ENCODE measurements around the gene DMRTC2. TPM values are rescaled to one million over a fixed set of nuclear protein-coding genes. Genes with fewer than 3 reads are reported as not detected.
A peak's percentile ranks its signal among the peaks of the same experiment; 100 is the strongest.

DMRTC2 gene
- total RNA-seq, 2 experiments from 2014 or later = not detected

DNA sequence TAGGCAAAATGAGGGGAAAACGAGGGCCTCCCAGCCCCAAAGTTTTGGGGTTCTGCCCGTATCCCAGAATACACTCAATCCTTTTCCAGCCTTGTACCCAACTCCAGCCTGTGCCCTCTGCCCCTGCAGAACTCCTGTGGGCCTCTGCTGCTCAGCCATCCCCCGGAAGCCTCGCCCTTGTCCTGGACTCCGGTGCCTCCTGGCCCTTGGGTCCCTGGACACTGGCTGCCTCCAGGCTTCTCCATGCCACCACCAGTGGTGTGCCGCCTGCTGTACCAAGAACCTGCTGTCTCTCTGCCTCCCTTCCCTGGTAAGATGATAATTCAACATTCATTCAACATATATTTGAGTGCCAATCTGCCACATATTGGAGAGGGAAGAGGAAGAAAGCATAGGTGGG is 3.8 kb downstream of the DMRTC2 start:
- no peaks in the 10 kb centered on the region for H3K9me3 Mint-ChIP-seq
- H3K36me3 Mint-ChIP-seq = no peaks in the 10 kb centered on the region
- intact Hi-C loops (cut with micrococcal nuclease) = no loop called here
- no peak overlapping the region for H3K4me3 Mint-ChIP-seq
- H3K27me3 Mint-ChIP-seq = peaks cover 5% of the 10 kb centered on the region
- DNase-seq = no peak
- no peaks in the 10 kb centered on the region for H3K4me1 Mint-ChIP-seq (ENCODE audit: low read depth)
- CTCF ChIA-PET = interaction anchor here (2.9 kb wide), 1 partner anchor 10 kb away, joined by 18 read pairs; the partner anchor contains the start of gene RPS19
- POLR2A ChIA-PET = no interaction called here
- no peak overlapping the region for H3K27ac Mint-ChIP-seq

DNA sequence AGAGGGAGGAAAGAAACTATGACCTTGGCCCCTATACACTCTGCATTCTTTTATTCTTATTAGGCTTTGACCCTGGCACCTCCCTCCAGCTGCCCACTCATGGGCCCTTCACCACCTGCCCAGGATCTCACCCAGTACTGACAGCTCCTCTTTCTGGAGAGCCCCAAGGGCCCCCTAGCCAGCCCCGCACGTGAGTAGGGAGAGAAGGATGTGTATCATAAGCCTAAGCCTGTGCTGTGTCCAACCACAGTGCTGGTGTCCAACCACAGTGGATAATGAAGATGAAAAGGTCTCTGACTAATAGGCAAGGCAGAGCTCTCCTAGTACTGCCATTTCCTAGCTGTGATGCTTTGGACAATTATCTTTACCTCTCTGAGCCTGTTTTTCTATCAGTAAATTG is 4.2 kb downstream of the DMRTC2 start:
- DNase-seq = no peak
- peaks cover 5% of the 10 kb centered on the region for H3K27me3 Mint-ChIP-seq
- no peak overlapping the region for H3K27ac Mint-ChIP-seq
- H3K4me3 Mint-ChIP-seq = no peak overlapping the region
- ChIA-PET CTCF (interaction anchor here (2.9 kb wide), 1 partner anchor 10 kb away, joined by 18 read pairs; the partner anchor contains the start of gene RPS19), POLR2A (no interaction called here)
- no peaks in the 10 kb centered on the region for H3K4me1 Mint-ChIP-seq (ENCODE audit: low read depth)
- no peaks in the 10 kb centered on the region for H3K36me3 Mint-ChIP-seq
- intact Hi-C loops (cut with micrococcal nuclease) = no loop called here
- H3K9me3 Mint-ChIP-seq = no peaks in the 10 kb centered on the region

DNA sequence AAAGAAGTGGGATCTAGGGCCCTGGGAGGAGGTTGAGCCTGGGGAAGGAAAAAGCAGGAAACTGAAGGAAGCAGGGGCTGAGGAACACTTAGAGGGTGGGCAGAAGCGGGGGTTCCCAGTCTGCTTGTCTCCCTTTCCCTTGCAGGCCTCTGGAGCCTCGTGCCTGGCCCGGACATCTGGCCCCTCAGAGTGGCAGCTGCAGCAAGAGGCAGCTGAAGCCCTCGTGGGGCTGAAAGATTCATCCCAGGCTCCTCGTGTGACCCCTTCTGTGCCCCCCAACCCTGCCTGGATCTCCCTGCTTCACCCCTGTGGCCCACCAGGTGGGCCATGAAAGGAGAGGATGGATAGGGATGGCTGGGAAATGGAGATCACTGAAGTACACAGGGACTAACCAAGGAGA is 5.5 kb downstream of the DMRTC2 start:
- ChIA-PET POLR2A (no interaction called here), CTCF (interaction anchor here (0.9 to 3.4 kb wide), 4 partner anchors 9 to 57 kb away, joined by 3 to 18 read pairs (median 9); partner anchors contain the start of gene RPS19)
- H3K4me3 Mint-ChIP-seq = no peak overlapping the region
- no peak for DNase-seq
- no peaks in the 10 kb centered on the region for H3K36me3 Mint-ChIP-seq
- no peak overlapping the region for H3K27ac Mint-ChIP-seq
- no peaks in the 10 kb centered on the region for H3K9me3 Mint-ChIP-seq
- no peaks in the 10 kb centered on the region for H3K4me1 Mint-ChIP-seq (ENCODE audit: low read depth)
- H3K27me3 Mint-ChIP-seq = peaks cover 10% of the 10 kb centered on the region
- intact Hi-C loops (cut with micrococcal nuclease) = no loop called here

DNA sequence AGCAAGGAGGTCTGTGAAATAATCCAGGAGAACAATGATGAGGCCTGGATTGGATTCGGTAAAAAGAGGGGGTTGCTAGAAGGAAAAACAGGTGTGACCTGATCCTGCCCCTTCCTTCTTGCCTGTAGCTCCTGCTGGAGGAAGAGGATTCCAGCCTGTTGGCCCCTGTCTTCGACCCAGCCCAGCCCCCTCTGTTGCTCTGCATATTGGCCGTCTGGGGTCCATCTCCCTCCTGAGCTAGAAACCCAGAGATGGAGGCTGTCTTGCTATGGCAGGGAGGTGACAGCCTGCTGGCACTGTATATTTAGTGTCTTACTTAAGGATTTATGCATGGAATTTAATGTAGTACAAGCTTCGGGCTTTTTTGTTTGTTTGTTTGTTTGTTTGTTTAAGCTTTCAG is 6.6 kb downstream of the DMRTC2 start:
- peaks cover 10% of the 10 kb centered on the region for H3K27me3 Mint-ChIP-seq
- no peaks in the 10 kb centered on the region for H3K4me1 Mint-ChIP-seq (ENCODE audit: low read depth)
- no peak overlapping the region for H3K27ac Mint-ChIP-seq
- DNase-seq = no peak
- no peaks in the 10 kb centered on the region for H3K36me3 Mint-ChIP-seq
- ChIA-PET CTCF (interaction anchor here (0.6 to 3.4 kb wide), 5 partner anchors 8 to 1445 kb away, joined by 3 to 18 read pairs (median 8); partner anchors contain the start of gene RPS19), POLR2A (no interaction called here)
- intact Hi-C loops (cut with micrococcal nuclease) = no loop called here
- H3K9me3 Mint-ChIP-seq = no peaks in the 10 kb centered on the region
- no peak overlapping the region for H3K4me3 Mint-ChIP-seq

DNA sequence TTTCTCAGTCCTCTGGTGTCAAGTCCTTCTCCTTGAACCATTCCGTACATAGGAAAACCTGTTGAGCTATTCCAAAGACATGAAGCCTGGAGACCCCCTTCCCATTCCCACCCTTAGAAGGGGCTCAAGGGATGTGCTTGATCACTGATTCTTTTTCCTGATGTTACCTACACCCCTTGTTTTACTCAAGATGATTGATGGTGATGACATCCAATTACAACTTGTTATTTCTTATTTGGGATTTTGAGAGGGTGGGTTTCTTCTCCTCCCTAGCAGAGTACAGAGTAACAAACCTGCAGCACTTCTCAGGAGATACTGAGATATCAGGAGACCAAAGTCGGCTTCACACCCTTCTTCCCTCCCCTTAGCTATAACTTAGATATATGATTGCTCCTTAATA is 8.5 kb downstream of the DMRTC2 start:
- CTCF ChIA-PET = interaction anchor here (3.3 to 3.4 kb wide), 2 partner anchors 18 to 60 kb away, joined by 8 to 13 read pairs; no protein-coding TSS in a partner anchor
- POLR2A ChIA-PET = no interaction called here
- Mint-ChIP-seq H3K4me1 (ENCODE audit: low read depth) (no peaks in the 10 kb centered on the region), H3K27ac (no peak overlapping the region), H3K9me3 (no peaks in the 10 kb centered on the region), H3K27me3 (peaks cover 10% of the 10 kb centered on the region), H3K36me3 (no peaks in the 10 kb centered on the region), H3K4me3 (no peak overlapping the region)
- intact Hi-C loops (cut with micrococcal nuclease) = no loop called here
- no peak for DNase-seq

DNA sequence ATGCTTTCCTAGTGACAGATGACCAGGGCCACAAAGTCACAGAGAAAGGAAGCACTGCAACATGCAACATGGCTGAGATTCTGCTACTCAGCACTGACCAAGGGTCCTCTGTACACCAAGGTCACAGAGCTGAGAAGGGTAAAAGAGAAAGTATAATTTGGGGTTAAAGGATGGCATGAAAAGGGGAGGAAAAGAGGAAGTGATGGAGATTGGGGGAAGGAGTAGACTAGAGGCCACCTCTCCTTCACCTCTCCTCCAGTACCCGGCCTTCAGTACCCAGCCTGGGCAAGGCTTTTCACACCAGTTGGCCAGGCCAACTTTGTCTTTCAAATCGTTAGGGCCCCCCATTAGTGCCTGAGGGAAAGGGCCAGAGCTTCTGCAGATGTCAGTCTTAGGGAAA is 8.9 kb downstream of the DMRTC2 start:
- Mint-ChIP-seq H3K4me1 (ENCODE audit: low read depth) (no peaks in the 10 kb centered on the region), H3K9me3 (no peaks in the 10 kb centered on the region), H3K27ac (no peak overlapping the region), H3K36me3 (no peaks in the 10 kb centered on the region), H3K4me3 (no peak overlapping the region), H3K27me3 (peaks cover 10% of the 10 kb centered on the region)
- ChIA-PET POLR2A (no interaction called here), CTCF (interaction anchor here (3.3 to 3.4 kb wide), 2 partner anchors 18 to 61 kb away, joined by 8 to 13 read pairs; no protein-coding TSS in a partner anchor)
- intact Hi-C loops (cut with micrococcal nuclease) = no loop called here
- no peak for DNase-seq

DNA sequence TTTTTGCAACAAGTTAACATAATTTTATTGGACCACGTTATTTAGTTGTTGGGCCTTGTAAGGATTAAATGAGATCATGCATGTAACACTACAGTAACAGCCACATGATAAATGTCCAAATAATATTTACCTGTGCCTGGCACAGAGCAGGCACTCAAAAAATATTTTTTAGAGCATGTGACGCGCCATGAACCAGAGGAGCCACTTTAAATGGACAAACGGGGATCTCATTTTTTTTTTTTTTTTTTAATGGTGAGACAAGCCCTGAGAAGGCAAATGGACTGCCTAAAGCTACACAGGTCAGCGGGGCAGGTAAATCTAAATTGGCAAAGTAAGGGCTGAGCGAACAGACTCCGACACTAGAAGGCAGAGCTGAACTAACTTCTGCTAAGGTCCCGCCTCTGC is 14.4 kb downstream of the DMRTC2 start:
- H3K4me1 Mint-ChIP-seq (ENCODE audit: low read depth) = peaks cover 37% of the 10 kb centered on the region
- peak overlapping the region; percentile 94 for H3K27ac Mint-ChIP-seq
- peak overlapping the region; percentile 87 for H3K4me3 Mint-ChIP-seq
- no peaks in the 10 kb centered on the region for H3K9me3 Mint-ChIP-seq
- ChIA-PET CTCF (interaction anchor here (0.6 to 4.2 kb wide), 19 partner anchors 9 to 495 kb away, joined by 3 to 51 read pairs (median 4); partner anchors contain the start of genes B9D2, ERFL and RABAC1), POLR2A (interaction anchor here (0.6 to 4.5 kb wide), 10 partner anchors 9 to 420 kb away, joined by 3 to 68 read pairs (median 8); partner anchors contain the start of genes DMAC2 and RABAC1)
- H3K36me3 Mint-ChIP-seq = peaks cover 37% of the 10 kb centered on the region
- no peak for DNase-seq
- H3K27me3 Mint-ChIP-seq = peaks cover 5% of the 10 kb centered on the region
- intact Hi-C loops (cut with micrococcal nuclease) = loop anchor here (1.0 to 2.0 kb wide), 4 partner anchors 28 to 100 kb away; partner anchors contain the start of gene RABAC1

DNA sequence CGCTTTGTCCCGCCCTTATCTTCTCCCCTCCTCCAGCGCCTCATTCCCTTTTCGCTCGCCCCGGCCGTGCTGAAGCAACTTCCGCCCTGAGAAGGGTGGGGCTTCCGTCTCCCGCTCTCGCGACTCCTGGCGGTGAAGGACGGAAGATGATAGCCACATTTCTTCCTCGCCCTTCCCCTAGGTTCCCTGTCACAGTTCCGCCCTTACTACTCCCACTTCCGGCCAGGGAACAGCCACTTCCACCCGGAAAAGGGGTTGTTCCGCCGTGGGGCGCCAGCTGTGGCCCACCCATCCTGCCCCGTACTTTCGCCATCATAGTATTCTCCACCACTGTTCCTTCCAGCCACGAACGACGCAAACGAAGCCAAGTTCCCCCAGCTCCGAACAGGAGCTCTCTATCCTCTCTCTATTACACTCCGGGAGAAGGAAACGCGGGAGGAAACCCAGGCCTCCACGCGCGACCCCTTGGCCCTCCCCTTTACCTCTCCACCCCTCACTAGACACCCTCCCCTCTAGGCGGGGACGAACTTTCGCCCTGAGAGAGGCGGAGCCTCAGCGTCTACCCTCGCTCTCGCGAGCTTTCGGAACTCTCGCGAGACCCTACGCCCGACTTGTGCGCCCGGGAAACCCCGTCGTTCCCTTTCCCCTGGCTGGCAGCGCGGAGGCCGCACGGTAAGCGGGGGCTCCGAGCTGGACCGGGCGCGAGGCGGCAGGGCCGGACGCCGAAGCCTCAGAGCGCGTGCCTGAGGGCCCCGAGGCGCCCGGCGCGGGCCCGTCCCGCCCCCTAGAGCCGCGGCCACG is 15.0 kb downstream of the DMRTC2 start, which contains the start of gene RPS19:
Gene RPS19, plus strand, starts transcription at position 638 of the 801 bp plus-strand sequence. CDS start 520 bp downstream, outside the sequence.
- intact Hi-C loops (cut with micrococcal nuclease) = loop anchor here (1.0 to 2.0 kb wide), 5 partner anchors 11 to 99 kb away; partner anchors contain the start of gene RABAC1
- Mint-ChIP-seq H3K27me3 (no peaks in the 10 kb centered on the region), H3K9me3 (no peaks in the 10 kb centered on the region), H3K4me1 (ENCODE audit: low read depth) (peaks cover 43% of the 10 kb centered on the region), H3K27ac (peak within 1 kb of the TSS; percentile 94), H3K36me3 (peaks cover 43% of the 10 kb centered on the region), H3K4me3 (peak within 1 kb of the TSS; percentile 87)
- DNase-seq = peak; percentile 99
- POLR2A ChIA-PET = interaction anchor here (0.6 to 4.5 kb wide), 12 partner anchors 9 to 420 kb away, joined by 3 to 68 read pairs (median 5); partner anchors contain the start of genes CD79A, DMAC2 and RABAC1
- CTCF ChIA-PET = interaction anchor here (0.6 to 4.2 kb wide), 21 partner anchors 10 to 496 kb away, joined by 3 to 51 read pairs (median 4); partner anchors contain the start of genes B9D2, ERFL and RABAC1

DNA sequence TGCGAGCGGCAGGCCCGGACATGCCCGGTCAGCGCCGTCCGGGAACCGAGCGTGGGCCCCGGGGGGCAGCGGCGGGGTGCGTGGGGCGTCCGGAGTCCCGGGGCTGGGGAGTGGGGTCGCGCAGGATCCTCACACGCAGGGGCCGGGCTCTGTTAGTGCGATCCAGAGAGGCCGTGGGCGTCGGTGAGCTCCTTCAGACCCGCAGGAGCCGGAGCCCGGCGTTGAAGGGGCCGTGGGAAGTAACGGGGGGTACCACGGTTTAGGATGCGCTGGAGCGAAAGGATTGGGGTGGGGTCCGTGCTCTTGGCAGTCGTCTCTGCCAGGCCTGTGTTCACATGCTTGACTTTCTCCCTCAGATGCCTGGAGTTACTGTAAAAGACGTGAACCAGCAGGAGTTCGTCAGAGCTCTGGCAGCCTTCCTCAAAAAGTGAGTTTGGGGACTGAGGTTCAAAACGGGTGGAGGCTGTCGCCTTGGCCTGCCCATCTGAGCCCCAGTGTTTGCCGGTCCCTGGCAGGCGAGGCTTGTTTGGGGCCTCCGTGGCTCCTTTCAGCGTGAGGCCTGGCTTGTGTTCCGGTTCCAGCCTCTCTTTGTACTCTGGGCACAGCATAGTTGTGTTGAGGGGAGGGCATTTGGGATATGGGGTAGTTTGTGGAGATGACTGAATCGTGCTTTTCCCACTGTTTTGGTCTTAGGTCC is 15.7 kb downstream of the DMRTC2 start:
- peak overlapping the region; percentile 94 for H3K27ac Mint-ChIP-seq
- H3K4me3 Mint-ChIP-seq = peak overlapping the region; percentile 87
- ChIA-PET POLR2A (interaction anchor here (1.0 to 4.5 kb wide), 9 partner anchors 8 to 98 kb away, joined by 3 to 68 read pairs (median 13); partner anchors contain the start of genes CD79A and RABAC1), CTCF (interaction anchor here (0.8 to 4.2 kb wide), 14 partner anchors 11 to 496 kb away, joined by 3 to 51 read pairs (median 5); partner anchors contain the start of genes B9D2, ERFL and RABAC1)
- DNase-seq = peak; percentile 42
- H3K36me3 Mint-ChIP-seq = peaks cover 47% of the 10 kb centered on the region
- H3K9me3 Mint-ChIP-seq = no peaks in the 10 kb centered on the region
- intact Hi-C loops (cut with micrococcal nuclease) = loop anchor here (1.0 kb wide), 1 partner anchor 11 kb away; no protein-coding TSS in a partner anchor
- no peaks in the 10 kb centered on the region for H3K27me3 Mint-ChIP-seq
- peaks cover 46% of the 10 kb centered on the region for H3K4me1 Mint-ChIP-seq (ENCODE audit: low read depth)

DNA sequence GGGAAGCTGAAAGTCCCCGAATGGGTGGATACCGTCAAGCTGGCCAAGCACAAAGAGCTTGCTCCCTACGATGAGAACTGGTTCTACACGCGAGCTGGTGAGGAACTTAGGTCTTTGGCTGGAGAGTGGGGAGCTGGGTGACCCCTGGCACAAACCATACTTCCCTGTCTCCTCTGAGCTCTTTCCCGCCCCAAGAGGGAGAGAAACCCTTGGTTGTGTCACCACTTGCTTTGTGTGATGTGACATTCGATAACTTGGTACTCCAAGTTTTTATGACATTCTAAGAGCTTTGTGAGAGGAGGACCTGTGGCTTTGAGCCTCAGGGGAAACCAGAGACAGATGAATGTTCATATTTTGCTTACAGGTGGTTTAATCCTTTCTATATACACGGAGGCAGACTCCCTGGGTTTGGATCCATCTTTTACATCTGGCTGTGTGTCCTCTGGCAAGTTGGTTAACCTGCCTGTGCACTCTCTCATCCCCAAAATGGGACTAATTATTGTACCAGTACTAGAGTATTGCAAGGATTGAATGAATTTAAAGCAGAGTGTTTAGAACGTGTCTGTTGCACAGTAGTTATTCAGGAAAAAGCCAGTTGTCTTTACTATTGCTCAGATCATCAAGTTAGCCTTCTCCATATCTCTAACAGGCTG is 16.4 kb downstream of the DMRTC2 start:
- peak overlapping the region; percentile 94 for H3K27ac Mint-ChIP-seq
- peak overlapping the region; percentile 87 for H3K4me3 Mint-ChIP-seq
- intact Hi-C loops (cut with micrococcal nuclease) = no loop called here
- no peak for DNase-seq
- peaks cover 51% of the 10 kb centered on the region for H3K36me3 Mint-ChIP-seq
- peaks cover 51% of the 10 kb centered on the region for H3K4me1 Mint-ChIP-seq (ENCODE audit: low read depth)
- no peaks in the 10 kb centered on the region for H3K27me3 Mint-ChIP-seq
- POLR2A ChIA-PET = interaction anchor here (0.6 to 4.5 kb wide), 8 partner anchors 7 to 97 kb away, joined by 3 to 68 read pairs (median 15); partner anchors contain the start of gene RABAC1
- H3K9me3 Mint-ChIP-seq = no peaks in the 10 kb centered on the region
- CTCF ChIA-PET = interaction anchor here (0.8 to 4.2 kb wide), 5 partner anchors 11 to 97 kb away, joined by 3 to 51 read pairs (median 20); partner anchors contain the start of gene RABAC1

DNA sequence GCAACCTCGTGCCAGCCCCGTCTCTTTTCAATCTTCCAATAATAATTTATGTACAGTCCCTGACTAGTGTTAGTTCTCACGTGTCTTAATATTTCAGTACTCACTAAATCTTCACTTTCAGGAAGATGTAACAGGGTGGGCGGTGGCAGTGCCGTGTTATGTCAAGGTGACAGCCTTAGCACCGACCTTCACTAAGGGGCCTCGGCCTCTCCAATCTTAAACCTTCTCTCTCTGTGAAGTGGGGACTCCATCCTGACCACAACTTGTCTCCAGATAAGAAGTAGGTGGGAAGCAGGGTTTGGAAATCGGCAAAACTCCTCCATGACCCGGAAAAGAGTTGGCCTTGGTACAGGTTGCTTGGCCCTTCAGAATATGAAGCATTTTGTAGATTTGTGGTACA is 17.0 kb downstream of the DMRTC2 start:
- H3K4me3 Mint-ChIP-seq = peak overlapping the region; percentile 87
- peaks cover 54% of the 10 kb centered on the region for H3K36me3 Mint-ChIP-seq
- intact Hi-C loops (cut with micrococcal nuclease) = no loop called here
- H3K27me3 Mint-ChIP-seq = no peaks in the 10 kb centered on the region
- no peak for DNase-seq
- POLR2A ChIA-PET = interaction anchor here (0.6 to 4.5 kb wide), 3 partner anchors 10 to 21 kb away, joined by 3 to 68 read pairs (median 4); partner anchors contain the start of gene CD79A
- CTCF ChIA-PET = interaction anchor here (0.8 to 4.2 kb wide), 4 partner anchors 11 to 96 kb away, joined by 3 to 51 read pairs (median 16); partner anchors contain the start of gene RABAC1
- H3K27ac Mint-ChIP-seq = peak overlapping the region; percentile 94
- H3K9me3 Mint-ChIP-seq = no peaks in the 10 kb centered on the region
- H3K4me1 Mint-ChIP-seq (ENCODE audit: low read depth) = peaks cover 55% of the 10 kb centered on the region
